Activated effector memory CD4-positive, alpha-beta T cell treated with anti-CD3 and anti-CD28 coated beads, Interleukin-2, amount 50 U/mL, for 16 hours (primary cell): ENCODE measurements around the gene DOK4.
"Not testable (repeated sequence)": the region's sequence is repeated elsewhere in the genome, so short reads cannot be mapped to it uniquely, and the experiment has no call there.

Source experiments
- DNase-seq: peaks from one replicate; pipeline ENCODE4 v3.0.0-alpha.2; 2020

DOK4 gene

DNA sequence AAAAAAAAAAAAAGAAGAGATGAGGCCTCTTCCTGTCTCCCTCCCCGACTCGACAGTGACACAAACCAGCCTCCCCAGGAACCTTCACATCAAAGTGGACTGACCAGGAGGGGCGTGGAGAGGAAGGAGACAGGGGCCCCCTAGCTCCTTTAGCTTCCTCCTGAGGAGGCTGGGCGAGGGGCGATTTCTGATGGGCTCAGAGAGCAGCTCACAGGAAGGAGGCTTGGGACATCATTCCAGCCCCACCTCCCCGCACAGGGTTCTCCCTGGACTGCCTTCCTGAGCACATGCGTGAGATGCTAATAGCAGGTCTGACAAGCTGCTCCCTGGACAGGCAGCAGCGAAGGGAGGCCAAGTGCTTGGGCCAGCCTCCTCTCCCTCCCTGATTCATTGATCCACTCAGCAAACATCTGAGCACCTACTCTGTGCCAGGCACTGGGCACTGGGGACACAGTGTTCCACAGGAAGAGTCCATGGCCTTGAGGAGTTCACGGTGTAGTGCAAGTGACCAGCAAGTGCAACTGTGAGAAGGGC, 14.4 kb upstream of the DOK4 start:
- no peak for DNase-seq

- DNase-seq, result not testable (repeated sequence)
Observed at GRCh38 chr16:57499941-57500340, 13.6 kb upstream of the DOK4 start.

DNA sequence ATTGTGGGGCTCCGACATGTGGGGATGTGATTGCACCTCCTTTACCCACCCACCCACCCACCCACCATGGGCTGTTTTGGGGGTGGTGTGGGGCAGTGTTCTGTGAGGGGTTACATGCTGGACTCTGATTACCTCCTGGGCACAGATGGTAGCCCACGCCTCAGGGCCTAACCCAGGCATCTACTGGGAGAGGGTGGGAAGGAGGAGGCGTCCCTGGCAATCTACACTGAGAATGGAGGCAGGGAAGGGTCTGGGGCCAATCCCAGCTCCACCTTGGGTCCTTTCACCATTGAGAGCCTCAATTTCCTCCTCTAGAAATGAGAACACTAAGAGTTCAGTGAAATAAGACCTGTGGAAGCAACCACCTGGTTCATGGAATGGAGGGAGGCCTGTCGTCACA, 11.7 kb upstream of the DOK4 start:
- no peak for DNase-seq

DNA sequence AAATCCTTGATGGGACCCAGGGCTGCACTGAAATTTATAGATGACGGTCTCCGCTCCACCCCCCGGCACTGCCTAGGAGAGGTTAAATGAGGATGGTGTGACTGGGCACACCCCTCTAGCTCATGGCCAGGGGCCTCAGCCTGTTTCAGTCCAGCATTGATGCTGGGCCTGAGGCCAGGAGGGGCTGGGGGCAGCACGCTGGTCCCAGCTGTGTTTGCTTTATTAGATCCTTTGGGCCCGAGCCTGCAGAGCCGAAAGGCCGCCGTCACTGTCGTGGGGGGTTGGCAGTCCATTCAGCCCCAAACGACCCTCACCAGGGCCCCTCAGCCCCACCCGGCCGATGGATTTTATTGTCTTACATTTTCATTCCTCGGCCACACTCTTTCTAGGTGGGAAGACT, 10.8 kb upstream of the DOK4 start:
- DNase-seq, result no peak

DNA sequence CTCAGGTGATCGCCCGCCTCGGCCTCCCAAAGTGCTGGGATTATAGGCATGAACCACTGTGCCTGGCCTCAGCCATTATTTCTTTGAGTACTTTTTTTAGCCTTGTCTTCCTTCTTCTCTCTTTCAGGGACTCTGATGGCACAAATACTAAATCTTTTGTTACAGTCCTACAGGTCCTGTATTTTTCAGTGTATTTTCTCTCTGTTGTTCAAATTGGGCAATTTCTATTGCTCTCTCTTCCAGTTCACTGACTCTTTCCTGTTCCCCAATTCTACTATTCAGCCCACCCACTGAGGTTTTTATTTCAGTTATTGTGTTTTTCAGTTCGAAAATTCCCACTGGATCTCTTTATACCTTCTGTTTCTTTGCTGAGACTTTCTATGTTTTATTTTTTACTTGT, 7.5 kb upstream of the DOK4 start:
- no peak for DNase-seq

GRCh38 chr16:57489229-57489628, 2.9 kb upstream of the DOK4 start:
- DNase-seq, result no peak

DNA sequence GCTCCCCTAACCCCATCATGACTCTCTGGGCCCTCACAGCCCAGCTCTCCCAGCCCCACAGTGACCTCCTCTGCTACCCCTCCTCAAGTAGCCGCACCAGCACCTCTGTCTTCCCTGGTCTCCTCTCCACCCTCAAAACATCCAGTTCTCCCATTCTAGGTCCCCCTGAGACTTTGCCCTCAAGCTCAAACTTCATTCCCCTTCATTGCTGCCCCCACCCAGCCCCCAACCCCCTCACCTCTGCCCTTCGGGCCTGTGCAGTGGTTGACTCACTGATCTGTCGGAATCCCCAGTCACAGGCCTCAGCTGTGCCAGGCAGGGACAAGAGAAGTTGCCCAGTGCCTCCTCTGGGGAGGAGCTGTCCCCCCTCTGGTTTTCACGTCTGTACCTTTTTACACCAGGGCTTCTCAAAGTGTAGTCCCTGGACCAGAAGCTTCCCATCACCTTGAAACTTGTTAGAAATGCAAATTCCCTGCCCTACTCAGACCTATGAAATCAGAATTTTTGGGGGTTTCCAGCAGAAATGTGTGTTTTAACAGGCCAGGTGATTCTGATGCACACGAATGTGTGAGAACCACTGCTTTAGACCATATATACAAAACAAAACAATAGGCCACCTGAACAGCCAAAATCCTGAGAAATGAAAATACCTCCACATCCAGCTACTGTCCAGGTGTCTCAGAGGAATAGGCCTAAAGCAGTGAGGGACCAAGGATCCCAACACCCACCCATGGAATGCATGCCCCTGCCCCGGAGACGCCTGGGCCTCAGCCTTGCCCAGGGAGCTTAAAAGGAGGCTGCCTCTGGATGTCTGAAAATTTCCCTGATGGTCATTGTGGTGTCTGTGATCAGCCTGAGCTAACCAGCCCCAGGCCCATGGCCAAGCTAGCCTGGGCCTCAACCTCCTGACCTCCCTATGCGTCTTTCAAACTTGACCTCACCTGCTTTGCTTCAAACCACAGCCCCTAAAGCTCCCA, 853 bp upstream of the DOK4 start:
- DNase-seq, result peak; percentile 25

- no peak for DNase-seq
Observed at GRCh38 chr16:57485091-57485915, 990 bp downstream of the DOK4 start.

DNA sequence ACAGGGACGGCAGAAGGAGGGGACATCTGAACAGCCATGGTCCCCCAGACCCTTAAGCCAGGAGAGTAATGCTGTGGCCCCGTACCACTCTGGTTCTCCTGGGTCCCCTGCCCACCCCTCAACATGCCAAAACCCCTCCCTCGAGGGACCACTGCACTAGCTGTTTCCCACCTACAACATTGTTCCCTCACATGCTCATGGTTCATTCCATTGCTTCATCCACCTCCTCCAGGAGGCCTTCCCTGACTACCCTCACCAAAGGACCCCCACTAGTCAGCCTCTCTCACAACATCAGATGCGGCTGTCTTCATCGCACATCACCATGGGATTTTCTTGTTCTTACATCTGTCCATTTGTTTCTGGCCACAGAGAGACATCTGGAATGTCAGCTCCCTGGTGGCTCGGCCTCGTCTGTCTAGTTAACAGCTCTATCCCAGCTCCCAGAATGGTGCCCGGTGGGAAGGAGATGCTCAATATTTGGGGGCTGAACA, 1.7 kb downstream of the DOK4 start:
- DNase-seq, result peak; percentile 53

- DNase-seq, result peak; percentile 45
Observed at GRCh38 chr16:57483725-57484514, 2.4 kb downstream of the DOK4 start.

- peak; percentile 60 for DNase-seq
Observed at GRCh38 chr16:57482845-57483545, 3.3 kb downstream of the DOK4 start.

GRCh38 chr16:57481421-57481820, 4.9 kb downstream of the DOK4 start:
- peak; percentile 47 for DNase-seq

- DNase-seq, result peak; percentile 27
Observed at GRCh38 chr16:57480754-57481230, 5.5 kb downstream of the DOK4 start.

DNA sequence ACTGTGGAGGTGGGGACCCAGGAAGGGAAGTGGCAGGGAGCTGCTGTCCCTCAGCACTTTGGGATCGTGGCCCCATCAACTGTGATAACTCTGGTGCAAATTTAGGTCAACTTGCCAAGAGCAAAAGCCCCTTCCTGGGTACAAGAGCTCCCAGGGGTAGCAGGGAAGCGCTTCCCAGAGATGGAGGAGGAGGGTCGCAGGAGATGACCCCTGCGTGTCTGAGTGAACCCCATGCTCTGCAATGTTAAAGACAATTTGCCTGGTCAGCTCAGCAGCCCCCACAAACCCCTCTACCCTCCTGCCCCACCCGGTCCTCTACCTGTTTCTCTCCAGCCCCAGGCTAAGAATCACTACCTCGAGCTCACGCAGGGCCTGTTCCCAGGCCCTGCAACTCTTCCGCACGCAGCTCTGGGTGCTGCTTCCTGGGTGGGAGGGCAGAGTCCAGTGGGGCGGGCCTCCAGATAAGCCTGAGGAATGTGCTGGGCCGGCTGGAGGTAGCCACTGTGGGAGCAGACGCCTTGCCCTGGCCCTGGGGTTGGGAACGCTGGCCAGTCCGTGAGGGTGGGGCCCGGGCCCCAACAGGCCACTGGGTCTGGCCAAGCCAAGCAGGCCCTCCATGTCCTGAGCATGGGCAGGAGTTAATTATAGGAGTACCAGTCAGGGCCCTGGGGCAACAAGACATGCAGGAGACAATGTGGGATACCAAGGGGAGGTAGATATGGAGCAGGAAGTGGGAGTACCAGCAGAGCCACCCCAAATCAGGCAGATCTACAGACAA, 6.1 kb downstream of the DOK4 start:
- peak; percentile 48 for DNase-seq

DNA sequence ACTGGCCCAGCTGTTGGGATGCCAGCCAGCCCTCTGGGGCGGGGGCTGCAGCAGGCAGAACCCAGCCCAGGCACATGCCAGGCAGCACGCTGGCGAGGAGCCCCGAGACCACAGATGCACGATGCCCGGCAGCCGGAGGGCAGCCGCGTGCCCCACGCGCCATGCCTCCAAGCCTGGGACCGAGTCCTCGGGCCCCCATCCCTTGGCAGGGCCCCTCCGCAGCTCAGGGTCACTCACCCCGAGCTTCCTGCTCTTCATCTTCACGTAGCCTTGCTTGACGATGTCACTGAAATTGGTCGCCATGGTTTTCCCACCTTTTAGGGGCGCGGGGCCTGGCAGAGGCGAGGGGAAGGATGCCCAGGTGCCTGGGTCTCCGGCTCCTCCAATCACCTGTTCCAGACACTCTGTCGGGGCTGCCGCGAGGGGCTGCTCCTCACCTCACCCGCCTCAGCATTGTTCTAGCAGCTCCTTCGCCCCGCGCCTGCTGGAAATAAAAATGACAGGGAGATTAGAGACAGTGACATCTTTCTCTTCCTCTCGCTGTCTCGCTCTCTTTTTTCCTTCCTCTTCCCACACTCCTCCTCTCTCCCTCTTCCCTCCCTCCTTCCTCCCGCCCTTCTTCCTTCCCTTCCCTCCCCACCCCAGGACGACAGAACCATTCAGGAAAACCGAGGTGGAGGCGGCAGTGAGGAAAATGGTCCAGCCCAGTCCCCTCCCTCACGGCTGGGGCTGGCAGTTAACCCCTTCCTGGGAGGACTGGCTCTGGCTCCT, 6.9 kb downstream of the DOK4 start:
- DNase-seq, result peak; percentile 56

DNA sequence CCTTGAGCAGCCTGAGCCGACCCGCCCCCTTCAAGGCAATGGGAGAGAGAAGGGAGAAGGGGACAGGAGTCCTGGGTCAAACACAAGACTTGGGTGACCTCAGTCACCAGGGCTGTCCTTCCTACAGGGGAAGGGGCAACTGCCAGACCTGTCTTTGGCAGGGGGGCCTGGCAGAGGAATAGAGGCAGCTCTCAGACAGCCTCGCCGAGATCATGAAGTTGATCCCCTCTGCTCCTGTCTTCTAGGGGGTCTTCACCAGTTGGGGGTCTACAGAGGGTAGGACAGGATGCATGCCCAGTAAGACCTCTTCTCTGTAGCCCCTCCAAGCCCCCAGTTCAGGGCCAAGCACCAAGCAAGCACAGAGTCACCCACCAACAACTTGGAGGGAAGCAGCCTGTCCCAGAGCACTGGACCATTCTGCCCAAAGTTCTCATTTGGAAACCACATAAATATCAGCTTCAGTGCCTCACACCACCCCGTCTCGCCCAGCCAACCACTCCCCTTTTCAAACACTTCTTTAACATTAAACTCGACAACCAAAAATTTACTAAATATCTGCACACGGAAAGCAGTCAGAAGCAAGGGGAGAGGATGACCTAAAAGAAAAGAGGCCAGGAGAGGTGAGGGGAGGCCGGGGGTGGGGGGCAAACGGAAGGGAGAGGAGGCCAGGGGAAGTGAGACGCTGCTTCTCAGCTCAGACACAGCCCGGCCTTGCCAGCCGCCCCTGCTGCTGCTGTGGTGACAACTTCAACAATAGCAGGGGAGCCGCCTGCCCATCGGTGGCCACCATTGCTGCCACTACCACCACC, 7.7 kb downstream of the DOK4 start:
- peak; percentile 54 for DNase-seq

GRCh38 chr16:57477531-57478202, 8.6 kb downstream of the DOK4 start:
- peak; percentile 54 for DNase-seq
